Neuronal stem cell (in vitro differentiated cells): Measurements from ENCODE around the gene YPEL4.

Experiments used
- DNase-seq: peaks from one replicate; pipeline ENCODE4 v3.0.0-alpha.2; 2013; ENCODE audit warnings: low spot score
- H2AFZ ChIP-seq: one replicate; pipeline ENCODE4 v1.6.1; 2013; ENCODE audit warnings: mild to moderate bottlenecking, low read length, inconsistent platforms
- H2AK5ac ChIP-seq: 2 replicates; pipeline ENCODE4 v1.6.1; 2013; ENCODE audit warnings: low read depth, mild to moderate bottlenecking, inconsistent platforms, low read length, moderate library complexity, mixed read lengths
- H2BK120ac ChIP-seq: 2 replicates; pipeline ENCODE4 v1.6.1; 2013; ENCODE audit warnings: low read depth, mild to moderate bottlenecking, inconsistent platforms, low read length, moderate library complexity, mixed read lengths
- H2BK12ac ChIP-seq: one replicate; pipeline ENCODE4 v1.6.1; 2013; ENCODE audit warnings: low read length, inconsistent platforms
- H2BK15ac ChIP-seq: 2 replicates; pipeline ENCODE4 v1.6.1; 2013; ENCODE audit warnings: mild to moderate bottlenecking, low read length, inconsistent platforms, mixed read lengths
- H2BK5ac ChIP-seq: one replicate; pipeline ENCODE4 v1.6.1; 2013; ENCODE audit warnings: inconsistent platforms, mild to moderate bottlenecking, low read length, moderate library complexity
- H3K14ac ChIP-seq: one replicate; pipeline ENCODE4 v1.6.1; 2013; ENCODE audit warnings: low read length, inconsistent platforms
- H3K18ac ChIP-seq: 2 replicates; pipeline ENCODE4 v1.6.1; 2013; ENCODE audit warnings: low read length, inconsistent platforms
- H3K23ac ChIP-seq: 2 replicates; pipeline ENCODE4 v1.6.1; 2013; ENCODE audit warnings: low read depth, mild to moderate bottlenecking, mixed read lengths, low read length, inconsistent platforms; ENCODE audit not compliant: poor library complexity
- H3K27ac ChIP-seq: replicated peaks from 3 replicates; pipeline ENCODE4 v1.5.1; 2013; ENCODE audit warnings: low read length, inconsistent platforms
- H3K27me3 ChIP-seq, 3 experiments: 2 replicates each; pipeline ENCODE4 v1.6.1; 2013; ENCODE audit warnings: low read length in 3 of 3, mild to moderate bottlenecking in 2 of 3, inconsistent platforms in 1 of 3, low read depth in 1 of 3, mixed read lengths in 1 of 3, moderate library complexity in 1 of 3; ENCODE audit not compliant: control insufficient read depth in 3 of 3, insufficient read depth in 3 of 3
- H3K36me3 ChIP-seq, 2 donors: replicated peaks in 1 of 2; 2 replicates each; pipeline ENCODE4 v1.6.1; 2013; ENCODE audit warnings: low read length in 2 of 2; ENCODE audit not compliant: control insufficient read depth in 2 of 2, insufficient read depth in 2 of 2
- H3K4ac ChIP-seq: 2 replicates; pipeline ENCODE4 v1.6.1; 2013; ENCODE audit warnings: inconsistent platforms, mild to moderate bottlenecking, low read length, moderate library complexity
- H3K4me1 ChIP-seq, 2 donors: 1 replicate in 1 of 2; 2 replicates in 1 of 2; pipeline ENCODE4 v1.6.1; 2013; ENCODE audit warnings: low read length in 2 of 2, low read depth in 1 of 2; ENCODE audit not compliant: control insufficient read depth in 2 of 2, insufficient read depth in 1 of 2
- H3K4me2 ChIP-seq: one replicate; pipeline ENCODE4 v1.6.1; 2013; ENCODE audit warnings: mild to moderate bottlenecking, low read length, inconsistent platforms; ENCODE audit not compliant: insufficient read depth, poor library complexity, severe bottlenecking
- H3K4me3 ChIP-seq, 2 donors: 2 replicates each; pipeline ENCODE4 v1.5.1; 2013; ENCODE audit warnings: low read length in 2 of 2, mild to moderate bottlenecking in 2 of 2, inconsistent platforms in 1 of 2, moderate library complexity in 1 of 2
- H3K79me1 ChIP-seq: one replicate; pipeline ENCODE4 v1.6.1; 2013; ENCODE audit warnings: low read depth, mild to moderate bottlenecking, inconsistent platforms, low read length, moderate library complexity
- H3K9ac ChIP-seq: one replicate; pipeline ENCODE4 v1.6.1; 2013; ENCODE audit warnings: mild to moderate bottlenecking, low read depth, low read length, inconsistent platforms; ENCODE audit not compliant: poor library complexity
- H3K9me3 ChIP-seq, 2 donors: replicated peaks in 1 of 2; 2 replicates each; pipeline versions ENCODE3 to v1.6.1; 2013; ENCODE audit warnings: low read length in 2 of 2, mild to moderate bottlenecking in 2 of 2, inconsistent platforms in 1 of 2, low read depth in 1 of 2, mixed read lengths in 1 of 2, moderate library complexity in 1 of 2; ENCODE audit not compliant: control insufficient read depth in 2 of 2, insufficient read depth in 1 of 2
- H4K8ac ChIP-seq: one replicate; pipeline ENCODE4 v1.6.1; 2013; ENCODE audit warnings: low read depth, mild to moderate bottlenecking, inconsistent platforms, low read length, moderate library complexity
- H4K91ac ChIP-seq: one replicate; pipeline ENCODE4 v1.6.1; 2013; ENCODE audit warnings: low read length, low read depth, mild to moderate bottlenecking, inconsistent platforms; ENCODE audit not compliant: poor library complexity
- WGBS, 2 donors: extraction: QIAGEN DNeasy Blood & Tissue Kit; methylation state at CpG; one replicate each; pipeline ENCODE4 v1.1.7; 2013; ENCODE audit warnings: missing lambda C conversion rate in 2 of 2, mixed read lengths in 1 of 2; ENCODE audit not compliant: insufficient read length in 2 of 2, insufficient replicate concordance in 1 of 2; ENCODE audit errors: extremely low coverage in 2 of 2; 5-methylcytosine and 5-hydroxymethylcytosine counted together

The YPEL4 gene

DNA sequence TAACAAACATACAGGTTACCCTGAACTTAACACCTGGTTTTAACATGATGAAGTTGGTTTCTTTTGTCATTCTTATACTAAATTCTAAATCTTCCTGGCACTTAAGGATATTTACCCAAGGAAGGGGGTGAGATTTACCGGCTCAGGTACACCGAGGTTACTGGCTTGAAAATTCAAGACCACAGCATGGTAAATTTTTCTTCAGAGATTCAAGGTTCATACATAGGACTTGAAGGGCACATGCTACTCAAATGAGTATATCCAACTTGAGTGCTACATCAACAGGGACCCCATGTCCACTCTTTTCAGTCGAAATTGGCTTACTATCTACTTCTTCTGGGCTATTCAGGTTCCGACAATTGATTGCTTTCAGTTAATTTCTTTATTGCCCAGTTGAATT is 39.5 kb downstream of the YPEL4 start:
- H2AK5ac ChIP-seq: no peak overlapping the region
- H4K91ac ChIP-seq: no peak overlapping the region
- H3K4me1 ChIP-seq: peaks cover 0 to 1% of the 10 kb centered on the region in 2 donors
- WGBS, 2 donors: no CpG with 5 or more reads among the region's 4 CpGs
- H2BK12ac ChIP-seq: no peak overlapping the region
- H3K18ac ChIP-seq: no peak overlapping the region
- H3K9ac ChIP-seq: no peak overlapping the region
- H3K27me3 ChIP-seq: no peaks in the 10 kb centered on the region
- DNase-seq: no peak
- H3K9me3 ChIP-seq: no peaks in the 10 kb centered on the region
- H2BK5ac ChIP-seq: no peak overlapping the region
- H2AFZ ChIP-seq: no peak overlapping the region
- H2BK120ac ChIP-seq: no peak overlapping the region
- H4K8ac ChIP-seq: no peak overlapping the region
- no peak overlapping the region for H3K14ac ChIP-seq
- H3K27ac ChIP-seq: no peak overlapping the region
- no peaks in the 10 kb centered on the region for H3K79me1 ChIP-seq
- no peak overlapping the region for H2BK15ac ChIP-seq
- H3K36me3 ChIP-seq: peaks cover 15 to 95% of the 10 kb centered on the region in 2 donors
- H3K4ac ChIP-seq: no peak overlapping the region
- H3K23ac ChIP-seq: no peak overlapping the region
- H3K4me2 ChIP-seq: no peak overlapping the region
- H3K4me3 ChIP-seq: no peak overlapping the region

DNA sequence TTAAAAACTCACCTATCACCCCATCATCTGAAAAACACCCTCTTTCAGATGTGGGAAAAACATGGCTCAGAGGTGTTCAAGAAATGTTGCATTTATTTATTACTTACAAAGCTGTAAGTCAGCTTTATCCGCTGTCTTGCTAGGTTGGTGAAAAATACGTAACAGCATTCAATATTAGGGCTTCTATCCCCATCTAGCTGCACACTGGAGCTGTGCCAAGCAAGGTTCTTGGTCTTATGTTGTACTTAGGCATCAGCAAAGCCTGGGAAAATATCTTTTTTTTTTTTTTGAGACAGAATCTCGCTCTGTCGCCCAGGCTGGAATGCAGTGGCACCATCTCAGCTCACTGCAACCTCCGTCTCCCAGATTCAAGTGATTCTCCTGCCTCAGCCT is 44.7 kb downstream of the YPEL4 start:
- no peak overlapping the region for H3K4me2 ChIP-seq
- H3K18ac ChIP-seq: no peak overlapping the region
- peaks cover 5 to 85% of the 10 kb centered on the region in 2 donors for H3K36me3 ChIP-seq
- peaks cover 0 to 4% of the 10 kb centered on the region in 2 donors for H3K9me3 ChIP-seq
- no peak overlapping the region for H2BK12ac ChIP-seq
- no peak for DNase-seq
- peaks cover 2% of the 10 kb centered on the region in 2 donors for H3K4me1 ChIP-seq
- WGBS, 2 donors: no CpG with 5 or more reads among the region's 5 CpGs
- no peak overlapping the region for H3K23ac ChIP-seq
- no peak overlapping the region for H2AFZ ChIP-seq
- H2BK120ac ChIP-seq: no peak overlapping the region
- H3K79me1 ChIP-seq: no peaks in the 10 kb centered on the region
- H3K14ac ChIP-seq: no peak overlapping the region
- no peak overlapping the region for H3K4me3 ChIP-seq
- H3K27me3 ChIP-seq: no peaks in the 10 kb centered on the region
- H2AK5ac ChIP-seq: no peak overlapping the region
- H4K91ac ChIP-seq: no peak overlapping the region
- H2BK15ac ChIP-seq: no peak overlapping the region
- peak overlapping the region; percentile 15 for H3K27ac ChIP-seq
- no peak overlapping the region for H4K8ac ChIP-seq
- H3K9ac ChIP-seq: no peak overlapping the region
- H3K4ac ChIP-seq: no peak overlapping the region
- no peak overlapping the region for H2BK5ac ChIP-seq

DNA sequence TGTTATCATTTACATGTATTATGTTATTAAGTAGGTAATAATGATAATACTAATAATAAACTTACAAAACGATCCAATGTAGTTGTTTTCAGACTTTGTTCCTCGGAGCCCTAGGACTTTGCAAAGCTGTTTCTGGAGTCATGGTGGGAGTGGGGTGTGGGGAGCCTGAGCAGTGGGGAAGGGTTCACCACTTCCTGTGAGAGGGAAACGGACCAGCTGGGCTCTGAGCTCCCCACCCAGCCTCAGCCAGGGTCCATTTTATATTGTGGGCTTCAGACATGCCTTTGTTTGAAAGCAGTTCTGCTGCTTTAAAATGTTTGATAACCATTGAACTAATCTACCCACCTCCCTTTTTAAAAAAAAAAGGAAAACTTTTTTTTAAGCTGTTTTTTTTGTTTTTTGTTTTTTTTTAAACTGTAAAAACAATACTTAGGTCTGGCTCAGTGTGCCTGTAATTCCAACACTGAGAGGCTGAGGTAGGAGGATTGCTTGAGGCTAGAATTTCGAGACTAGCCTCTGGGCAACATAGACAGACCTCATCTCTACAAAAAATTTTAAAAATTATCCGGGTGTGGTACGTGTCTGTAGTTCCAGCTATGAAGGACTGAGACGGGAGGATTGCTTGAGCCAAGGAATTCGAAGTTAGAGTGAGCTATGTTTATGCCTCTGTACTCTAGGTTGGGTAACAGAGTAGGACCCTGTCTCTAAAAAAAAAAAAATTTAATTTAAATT is 45.2 kb downstream of the YPEL4 start:
- no peak for DNase-seq
- no peak overlapping the region for H4K91ac ChIP-seq
- H3K9ac ChIP-seq: no peak overlapping the region
- no peak overlapping the region for H3K27ac ChIP-seq
- H2BK5ac ChIP-seq: no peak overlapping the region
- no peak overlapping the region for H3K4me2 ChIP-seq
- no peaks in the 10 kb centered on the region for H3K79me1 ChIP-seq
- no peaks in the 10 kb centered on the region for H3K27me3 ChIP-seq
- H2BK12ac ChIP-seq: no peak overlapping the region
- peaks cover 5 to 85% of the 10 kb centered on the region in 2 donors for H3K36me3 ChIP-seq
- WGBS, 2 donors: no CpG with 5 or more reads among the region's 8 CpGs
- H3K14ac ChIP-seq: no peak overlapping the region
- no peak overlapping the region for H2AK5ac ChIP-seq
- no peak overlapping the region for H3K4ac ChIP-seq
- no peak overlapping the region for H2AFZ ChIP-seq
- no peak overlapping the region for H4K8ac ChIP-seq
- H3K4me3 ChIP-seq: no peak overlapping the region
- H2BK120ac ChIP-seq: no peak overlapping the region
- peaks cover 3 to 6% of the 10 kb centered on the region in 2 donors for H3K4me1 ChIP-seq
- no peak overlapping the region for H3K18ac ChIP-seq
- H3K23ac ChIP-seq: no peak overlapping the region
- H3K9me3 ChIP-seq: peaks cover 0 to 4% of the 10 kb centered on the region in 2 donors
- no peak overlapping the region for H2BK15ac ChIP-seq

DNA sequence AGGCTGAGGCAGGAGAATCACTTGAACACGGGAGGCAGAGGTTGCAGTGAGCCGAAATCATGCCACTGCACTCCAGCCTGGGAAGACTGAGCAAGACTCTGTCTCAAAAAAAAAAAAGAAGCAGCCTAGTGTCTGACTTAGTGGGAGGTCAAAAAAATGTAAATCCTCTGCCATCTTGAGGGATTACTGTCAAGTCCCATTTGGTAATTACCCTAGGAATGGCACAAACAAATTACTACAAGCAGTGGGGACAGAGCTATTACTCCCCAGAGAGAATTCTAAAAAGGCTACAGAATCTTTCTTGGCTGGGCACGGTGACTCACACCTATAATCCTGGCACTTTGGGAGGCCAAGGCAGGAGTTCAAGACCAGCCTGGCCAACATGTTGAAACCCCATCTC is 48.4 kb downstream of the YPEL4 start:
- no peak overlapping the region for H3K14ac ChIP-seq
- H2BK120ac ChIP-seq: no peak overlapping the region
- WGBS, 2 donors: no CpG with 5 or more reads among the region's 3 CpGs
- no peak overlapping the region for H3K4ac ChIP-seq
- H2AFZ ChIP-seq: no peak overlapping the region
- H2BK5ac ChIP-seq: no peak overlapping the region
- no peaks in the 10 kb centered on the region for H3K79me1 ChIP-seq
- no peak overlapping the region for H4K8ac ChIP-seq
- H3K4me2 ChIP-seq: no peak overlapping the region
- no peak overlapping the region for H3K27ac ChIP-seq
- DNase-seq: no peak
- no peak overlapping the region for H2BK15ac ChIP-seq
- H3K4me3 ChIP-seq: no peak overlapping the region
- H2AK5ac ChIP-seq: no peak overlapping the region
- H2BK12ac ChIP-seq: no peak overlapping the region
- no peak overlapping the region for H3K18ac ChIP-seq
- H3K36me3 ChIP-seq: peaks cover 5 to 56% of the 10 kb centered on the region in 2 donors
- peaks cover 21 to 23% of the 10 kb centered on the region in 2 donors for H3K4me1 ChIP-seq
- H3K23ac ChIP-seq: no peak overlapping the region
- peaks cover 0 to 4% of the 10 kb centered on the region in 2 donors for H3K9me3 ChIP-seq
- no peaks in the 10 kb centered on the region for H3K27me3 ChIP-seq
- no peak overlapping the region for H3K9ac ChIP-seq
- no peak overlapping the region for H4K91ac ChIP-seq
